ENCODE data around the gene TEDC2.

GRCh38 chr16:2462031-2462866 lies 2.3 kb downstream of the TEDC2 start:
- TF ChIP-seq TAF1 (IDR thresholded peaks at IDR 0.05; ENCODE audit: control insufficient read depth, extremely low read depth, insufficient read depth, low read length, severe bottlenecking) (no peak), UBTF (IDR thresholded peaks at IDR 0.05; ENCODE audit: borderline replicate concordance in 1 of 2, low read depth in 2 of 2, low read length in 2 of 2) (no peak)
- TF ChIP-seq, protein P1, sequence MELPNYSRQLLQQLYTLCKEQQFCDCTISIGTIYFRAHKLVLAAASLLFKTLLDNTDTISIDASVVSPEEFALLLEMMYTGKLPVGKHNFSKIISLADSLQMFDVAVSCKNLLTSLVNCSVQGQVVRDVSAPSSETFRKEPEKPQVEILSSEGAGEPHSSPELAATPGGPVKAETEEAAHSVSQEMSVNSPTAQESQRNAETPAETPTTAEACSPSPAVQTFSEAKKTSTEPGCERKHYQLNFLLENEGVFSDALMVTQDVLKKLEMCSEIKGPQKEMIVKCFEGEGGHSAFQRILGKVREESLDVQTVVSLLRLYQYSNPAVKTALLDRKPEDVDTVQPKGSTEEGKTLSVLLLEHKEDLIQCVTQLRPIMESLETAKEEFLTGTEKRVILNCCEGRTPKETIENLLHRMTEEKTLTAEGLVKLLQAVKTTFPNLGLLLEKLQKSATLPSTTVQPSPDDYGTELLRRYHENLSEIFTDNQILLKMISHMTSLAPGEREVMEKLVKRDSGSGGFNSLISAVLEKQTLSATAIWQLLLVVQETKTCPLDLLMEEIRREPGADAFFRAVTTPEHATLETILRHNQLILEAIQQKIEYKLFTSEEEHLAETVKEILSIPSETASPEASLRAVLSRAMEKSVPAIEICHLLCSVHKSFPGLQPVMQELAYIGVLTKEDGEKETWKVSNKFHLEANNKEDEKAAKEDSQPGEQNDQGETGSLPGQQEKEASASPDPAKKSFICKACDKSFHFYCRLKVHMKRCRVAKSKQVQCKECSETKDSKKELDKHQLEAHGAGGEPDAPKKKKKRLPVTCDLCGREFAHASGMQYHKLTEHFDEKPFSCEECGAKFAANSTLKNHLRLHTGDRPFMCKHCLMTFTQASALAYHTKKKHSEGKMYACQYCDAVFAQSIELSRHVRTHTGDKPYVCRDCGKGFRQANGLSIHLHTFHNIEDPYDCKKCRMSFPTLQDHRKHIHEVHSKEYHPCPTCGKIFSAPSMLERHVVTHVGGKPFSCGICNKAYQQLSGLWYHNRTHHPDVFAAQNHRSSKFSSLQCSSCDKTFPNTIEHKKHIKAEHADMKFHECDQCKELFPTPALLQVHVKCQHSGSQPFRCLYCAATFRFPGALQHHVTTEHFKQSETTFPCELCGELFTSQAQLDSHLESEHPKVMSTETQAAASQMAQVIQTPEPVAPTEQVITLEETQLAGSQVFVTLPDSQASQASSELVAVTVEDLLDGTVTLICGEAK (IDR thresholded peaks at IDR 0.05): no peak
- TF ChIP-seq, protein P1 (CRISPR knock-in tag; IDR thresholded peaks at IDR 0.05): no peak
- TF ChIP-seq, protein P2, sequence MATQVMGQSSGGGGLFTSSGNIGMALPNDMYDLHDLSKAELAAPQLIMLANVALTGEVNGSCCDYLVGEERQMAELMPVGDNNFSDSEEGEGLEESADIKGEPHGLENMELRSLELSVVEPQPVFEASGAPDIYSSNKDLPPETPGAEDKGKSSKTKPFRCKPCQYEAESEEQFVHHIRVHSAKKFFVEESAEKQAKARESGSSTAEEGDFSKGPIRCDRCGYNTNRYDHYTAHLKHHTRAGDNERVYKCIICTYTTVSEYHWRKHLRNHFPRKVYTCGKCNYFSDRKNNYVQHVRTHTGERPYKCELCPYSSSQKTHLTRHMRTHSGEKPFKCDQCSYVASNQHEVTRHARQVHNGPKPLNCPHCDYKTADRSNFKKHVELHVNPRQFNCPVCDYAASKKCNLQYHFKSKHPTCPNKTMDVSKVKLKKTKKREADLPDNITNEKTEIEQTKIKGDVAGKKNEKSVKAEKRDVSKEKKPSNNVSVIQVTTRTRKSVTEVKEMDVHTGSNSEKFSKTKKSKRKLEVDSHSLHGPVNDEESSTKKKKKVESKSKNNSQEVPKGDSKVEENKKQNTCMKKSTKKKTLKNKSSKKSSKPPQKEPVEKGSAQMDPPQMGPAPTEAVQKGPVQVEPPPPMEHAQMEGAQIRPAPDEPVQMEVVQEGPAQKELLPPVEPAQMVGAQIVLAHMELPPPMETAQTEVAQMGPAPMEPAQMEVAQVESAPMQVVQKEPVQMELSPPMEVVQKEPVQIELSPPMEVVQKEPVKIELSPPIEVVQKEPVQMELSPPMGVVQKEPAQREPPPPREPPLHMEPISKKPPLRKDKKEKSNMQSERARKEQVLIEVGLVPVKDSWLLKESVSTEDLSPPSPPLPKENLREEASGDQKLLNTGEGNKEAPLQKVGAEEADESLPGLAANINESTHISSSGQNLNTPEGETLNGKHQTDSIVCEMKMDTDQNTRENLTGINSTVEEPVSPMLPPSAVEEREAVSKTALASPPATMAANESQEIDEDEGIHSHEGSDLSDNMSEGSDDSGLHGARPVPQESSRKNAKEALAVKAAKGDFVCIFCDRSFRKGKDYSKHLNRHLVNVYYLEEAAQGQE (IDR thresholded peaks at IDR 0.05; ENCODE audit: borderline replicate concordance): no peak
- TF ChIP-seq, protein P2 (CRISPR knock-in tag; IDR thresholded peaks at IDR 0.05; ENCODE audit: low read depth): no peak

Data from K562 (cell line).